Measurements from ENCODE around the gene PET100.

DNA sequence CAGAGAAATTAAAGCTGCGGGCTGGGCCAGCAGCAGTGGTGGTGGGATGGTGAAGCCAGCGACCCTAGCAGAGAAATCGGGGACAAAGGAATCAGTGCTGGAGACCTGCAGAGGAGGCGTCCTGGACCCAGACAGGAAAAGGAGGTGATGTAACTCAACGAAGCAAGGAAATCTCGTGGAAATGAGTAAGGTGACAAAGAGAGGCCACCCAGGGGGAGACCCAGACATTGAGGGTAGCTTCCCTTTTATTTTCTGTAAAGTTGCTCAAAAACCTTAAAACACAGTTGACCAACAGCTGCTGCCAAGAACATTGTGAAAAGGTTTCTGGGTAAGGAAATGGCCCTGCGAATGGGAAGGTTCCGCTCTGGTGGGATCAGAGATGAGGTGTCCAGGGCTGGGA is 26.0 kb downstream of the PET100 start:
- TF ChIP-seq EP300 (IDR thresholded peaks at IDR 0.05; ENCODE audit: borderline replicate concordance) (no peak), FOXM1 (IDR thresholded peaks at IDR 0.05; ENCODE audit: borderline replicate concordance, low read depth) (no peak), RAD21 (IDR thresholded peaks at IDR 0.05; ENCODE audit: low read depth) (no peak)
